ENCODE measurements around the gene CEACAM16. TPM values are rescaled to one million over a fixed set of nuclear protein-coding genes. Genes with fewer than 3 reads are reported as not detected.
"Not testable (repeated sequence)": the region's sequence is repeated elsewhere in the genome, so short reads cannot be mapped to it uniquely, and the experiment has no call there.

CEACAM16 gene
- total RNA-seq, 1 donor from 2014 or later, result not detected

GRCh38 chr19:44704982-44705381 lies 6.0 kb downstream of the CEACAM16 start:
- no peak for TF ChIP-seq CTCF (conservative IDR thresholded peaks at IDR 0.05)
- no peak for DNase-seq (ENCODE audit: extremely low spot score, unreplicated experiment)
- H3K4me3 Mint-ChIP-seq, result no peak overlapping the region
- no peaks in the 10 kb centered on the region for H3K36me3 Mint-ChIP-seq
- no peaks in the 10 kb centered on the region for H3K9me3 Mint-ChIP-seq
- H3K27ac Mint-ChIP-seq, result no peak overlapping the region
- H3K4me1 Mint-ChIP-seq (ENCODE audit: unreplicated experiment), result peaks cover 3% of the 10 kb centered on the region
- no peaks in the 10 kb centered on the region for H3K27me3 Mint-ChIP-seq

- Mint-ChIP-seq H3K36me3 (no peaks in the 10 kb centered on the region), H3K9me3 (no peaks in the 10 kb centered on the region), H3K4me1 (ENCODE audit: unreplicated experiment) (peaks cover 3% of the 10 kb centered on the region), H3K4me3 (no peak overlapping the region), H3K27ac (no peak overlapping the region), H3K27me3 (no peaks in the 10 kb centered on the region)
- TF ChIP-seq CTCF (conservative IDR thresholded peaks at IDR 0.05), result no peak
- no peak for DNase-seq (ENCODE audit: extremely low spot score, unreplicated experiment)
These were observed 6.6 kb downstream of the CEACAM16 start for GRCh38 chr19:44705502-44706010.

- Mint-ChIP-seq H3K27me3 (no peaks in the 10 kb centered on the region), H3K36me3 (no peaks in the 10 kb centered on the region), H3K4me3 (no peak overlapping the region), H3K4me1 (ENCODE audit: unreplicated experiment) (peaks cover 3% of the 10 kb centered on the region), H3K9me3 (no peaks in the 10 kb centered on the region), H3K27ac (no peak overlapping the region)
- DNase-seq (ENCODE audit: extremely low spot score, unreplicated experiment), result no peak
- no peak for TF ChIP-seq CTCF (conservative IDR thresholded peaks at IDR 0.05)
These were observed 7.7 kb downstream of the CEACAM16 start for GRCh38 chr19:44706506-44707236.

- no peaks in the 10 kb centered on the region for H3K27me3 Mint-ChIP-seq
- no peak for DNase-seq (ENCODE audit: extremely low spot score, unreplicated experiment)
- no peak overlapping the region for H3K27ac Mint-ChIP-seq
- H3K9me3 Mint-ChIP-seq, result no peaks in the 10 kb centered on the region
- H3K4me1 Mint-ChIP-seq (ENCODE audit: unreplicated experiment), result peaks cover 3% of the 10 kb centered on the region
- TF ChIP-seq CTCF (conservative IDR thresholded peaks at IDR 0.05), result no peak
- no peaks in the 10 kb centered on the region for H3K36me3 Mint-ChIP-seq
- H3K4me3 Mint-ChIP-seq, result no peak overlapping the region
These were observed 8.8 kb downstream of the CEACAM16 start for GRCh38 chr19:44707794-44708193.

GRCh38 chr19:44708940-44709339 lies 10.0 kb downstream of the CEACAM16 start:
- Mint-ChIP-seq H3K27ac (no peak overlapping the region), H3K36me3 (no peaks in the 10 kb centered on the region), H3K9me3 (no peaks in the 10 kb centered on the region), H3K4me3 (no peak overlapping the region), H3K4me1 (ENCODE audit: unreplicated experiment) (peaks cover 3% of the 10 kb centered on the region), H3K27me3 (no peaks in the 10 kb centered on the region)
- no peak for TF ChIP-seq CTCF (conservative IDR thresholded peaks at IDR 0.05)
- no peak for DNase-seq (ENCODE audit: extremely low spot score, unreplicated experiment)

- H3K36me3 Mint-ChIP-seq; H3K27me3 Mint-ChIP-seq; DNase-seq (ENCODE audit: extremely low spot score, unreplicated experiment); H3K4me1 Mint-ChIP-seq (ENCODE audit: unreplicated experiment); H3K27ac Mint-ChIP-seq; H3K4me3 Mint-ChIP-seq; H3K9me3 Mint-ChIP-seq: not testable (repeated sequence)
These were observed 10.7 kb downstream of the CEACAM16 start for GRCh38 chr19:44709434-44710266.

Measured in type B pancreatic cell (in vitro differentiated cells).